ENCODE data around the gene TMEM135. TPM values are rescaled to one million over a fixed set of nuclear protein-coding genes. Genes with fewer than 3 reads are reported as not detected.
"Not testable (repeated sequence)": the region's sequence is repeated elsewhere in the genome, so short reads cannot be mapped to it uniquely, and the experiment has no call there.

The TMEM135 gene
- total RNA-seq, 2 donors from 2014 or later: 111 to 113 TPM

GRCh38 chr11:86990515-86990914 is 47.2 kb upstream of the TMEM135 start:
- H3K9me3 ChIP-seq (ENCODE audit: control insufficient read depth, low read length): no peaks in the 10 kb centered on the region
- H3K4me3 ChIP-seq (ENCODE audit: low read length): no peak overlapping the region
- H3K27me3 ChIP-seq (ENCODE audit: control insufficient read depth, insufficient read depth, low read length, poor library complexity, severe bottlenecking): no peaks in the 10 kb centered on the region
- no peak overlapping the region for H3K4me3 Mint-ChIP-seq
- 8% methylated on average over 3 of the region's 3 CpGs; no CpG with 5 or more reads in 1 of the 2 experiments for WGBS, 2 experiments (ENCODE audit: insufficient coverage in 1 of 2, insufficient read length in 1 of 2)
- TF ChIP-seq CTCF (conservative IDR thresholded peaks at IDR 0.05): no peak
- peak; percentile 79 for DNase-seq
- H3K36me3 Mint-ChIP-seq (ENCODE audit: low read depth): no peaks in the 10 kb centered on the region
- H3K4me1 Mint-ChIP-seq: peaks cover 33% of the 10 kb centered on the region
- H3K27ac ChIP-seq (ENCODE audit: low read depth, low read length): no peak overlapping the region
- no peak overlapping the region for H3K9ac ChIP-seq (ENCODE audit: extremely low read depth, low read length, poor library complexity, severe bottlenecking)
- H3K27me3 Mint-ChIP-seq (ENCODE audit: insufficient read depth): no peaks in the 10 kb centered on the region
- no peaks in the 10 kb centered on the region for H3K36me3 ChIP-seq (ENCODE audit: control insufficient read depth, insufficient read depth, low read length)
- H3K4me1 ChIP-seq (ENCODE audit: control insufficient read depth, insufficient read depth, low read length): peaks cover 14% of the 10 kb centered on the region
- peak overlapping the region; percentile 55 for H3K27ac Mint-ChIP-seq
- no peaks in the 10 kb centered on the region for H3K9me3 Mint-ChIP-seq

GRCh38 chr11:86991341-86991740 is 46.4 kb upstream of the TMEM135 start:
- peaks cover 33% of the 10 kb centered on the region for H3K4me1 Mint-ChIP-seq
- no peaks in the 10 kb centered on the region for H3K27me3 Mint-ChIP-seq (ENCODE audit: insufficient read depth)
- 78 to 82% methylated on average over 3 of the region's 5 CpGs for WGBS, 2 experiments (ENCODE audit: insufficient coverage in 1 of 2, insufficient read length in 1 of 2)
- no peaks in the 10 kb centered on the region for H3K36me3 Mint-ChIP-seq (ENCODE audit: low read depth)
- Histone ChIP-seq H3K4me1 (ENCODE audit: control insufficient read depth, insufficient read depth, low read length) (peaks cover 14% of the 10 kb centered on the region), H3K4me3 (ENCODE audit: low read length) (no peak overlapping the region), H3K9ac (ENCODE audit: extremely low read depth, low read length, poor library complexity, severe bottlenecking) (no peak overlapping the region), H3K9me3 (ENCODE audit: control insufficient read depth, low read length) (no peaks in the 10 kb centered on the region), H3K36me3 (ENCODE audit: control insufficient read depth, insufficient read depth, low read length) (no peaks in the 10 kb centered on the region), H3K27ac (ENCODE audit: low read depth, low read length) (no peak overlapping the region), H3K27me3 (ENCODE audit: control insufficient read depth, insufficient read depth, low read length, poor library complexity, severe bottlenecking) (no peaks in the 10 kb centered on the region)
- no peak overlapping the region for H3K4me3 Mint-ChIP-seq
- H3K9me3 Mint-ChIP-seq: no peaks in the 10 kb centered on the region
- H3K27ac Mint-ChIP-seq: peak overlapping the region; percentile 55
- no peak for DNase-seq
- no peak for TF ChIP-seq CTCF (conservative IDR thresholded peaks at IDR 0.05)

- not testable (repeated sequence) for H3K4me3 Mint-ChIP-seq; H3K36me3 ChIP-seq (ENCODE audit: control insufficient read depth, insufficient read depth, low read length); H3K36me3 Mint-ChIP-seq (ENCODE audit: low read depth); DNase-seq; H3K9ac ChIP-seq (ENCODE audit: extremely low read depth, low read length, poor library complexity, severe bottlenecking); H3K4me3 ChIP-seq (ENCODE audit: low read length); H3K9me3 ChIP-seq (ENCODE audit: control insufficient read depth, low read length); H3K9me3 Mint-ChIP-seq; H3K27me3 Mint-ChIP-seq (ENCODE audit: insufficient read depth); H3K27ac ChIP-seq (ENCODE audit: low read depth, low read length); H3K27me3 ChIP-seq (ENCODE audit: control insufficient read depth, insufficient read depth, low read length, poor library complexity, severe bottlenecking); H3K27ac Mint-ChIP-seq
- peaks cover 14% of the 10 kb centered on the region for H3K4me1 ChIP-seq (ENCODE audit: control insufficient read depth, insufficient read depth, low read length)
- peaks cover 39% of the 10 kb centered on the region for H3K4me1 Mint-ChIP-seq
- 93 to 95% methylated on average over 4 of the region's 4 CpGs for WGBS, 2 experiments (ENCODE audit: insufficient coverage in 1 of 2, insufficient read length in 1 of 2)
Measured at GRCh38 chr11:86992340-86992739, 45.4 kb upstream of the TMEM135 start.

GRCh38 chr11:86993031-86993430 is 44.7 kb upstream of the TMEM135 start:
- peaks cover 46% of the 10 kb centered on the region for H3K4me1 Mint-ChIP-seq
- Histone ChIP-seq H3K27ac (ENCODE audit: low read depth, low read length) (no peak overlapping the region), H3K27me3 (ENCODE audit: control insufficient read depth, insufficient read depth, low read length, poor library complexity, severe bottlenecking) (no peaks in the 10 kb centered on the region), H3K4me1 (ENCODE audit: control insufficient read depth, insufficient read depth, low read length) (peaks cover 14% of the 10 kb centered on the region), H3K9ac (ENCODE audit: extremely low read depth, low read length, poor library complexity, severe bottlenecking) (no peak overlapping the region), H3K36me3 (ENCODE audit: control insufficient read depth, insufficient read depth, low read length) (no peaks in the 10 kb centered on the region), H3K4me3 (ENCODE audit: low read length) (peak overlapping the region; percentile 3), H3K9me3 (ENCODE audit: control insufficient read depth, low read length) (no peaks in the 10 kb centered on the region)
- peak overlapping the region; percentile 36 for H3K27ac Mint-ChIP-seq
- no peak for DNase-seq
- WGBS, 2 experiments (ENCODE audit: insufficient coverage in 1 of 2, insufficient read length in 1 of 2): 91 to 97% methylated on average over 3 of the region's 3 CpGs
- TF ChIP-seq CTCF (conservative IDR thresholded peaks at IDR 0.05): no peak
- H3K4me3 Mint-ChIP-seq: no peak overlapping the region
- no peaks in the 10 kb centered on the region for H3K36me3 Mint-ChIP-seq (ENCODE audit: low read depth)
- H3K27me3 Mint-ChIP-seq (ENCODE audit: insufficient read depth): no peaks in the 10 kb centered on the region
- H3K9me3 Mint-ChIP-seq: no peaks in the 10 kb centered on the region

Data from endodermal cell (in vitro differentiated cells).